PC-3 (cell line): ENCODE data around the gene ARHGAP42.

Source experiments
- CTCF ChIP-seq: fragments of 300-600 bp; sonication (generic); conservative IDR thresholded peaks from 2 replicates; pipeline ENCODE4 v1.5.1; 2017; ENCODE audit warnings: antibody characterized with exemption, low read depth, mild to moderate bottlenecking, low read length
- EZH2 ChIP-seq: fragments of 300-600 bp; sonication (generic); IDR thresholded peaks from one replicate; pipeline ENCODE4 v1.6.1; 2017; ENCODE audit warnings: antibody characterized with exemption, mild to moderate bottlenecking, low read length; ENCODE audit not compliant: unreplicated experiment
- EZH2phosphoT487 ChIP-seq: fragments of 300-600 bp; sonication (generic); IDR thresholded peaks from 2 replicates; pipeline ENCODE4 v1.6.1; 2018; ENCODE audit warnings: mild to moderate bottlenecking, antibody characterized with exemption, low read length, borderline replicate concordance

GRCh38 chr11:100752371-100753171 is 65.5 kb downstream of the ARHGAP42 start:
- TF ChIP-seq CTCF: no peak
- TF ChIP-seq EZH2phosphoT487: no peak
- TF ChIP-seq EZH2: no peak
